ENCODE data around the gene ADAM12.

- TF ChIP-seq POLR2AphosphoS5 (IDR thresholded peaks at IDR 0.05): no peak
- TF ChIP-seq CTCF (IDR thresholded peaks at IDR 0.05): no peak
- TF ChIP-seq EP300 (IDR thresholded peaks at IDR 0.05): no peak
These were observed 17.0 kb upstream of the ADAM12 start for GRCh38 chr10:126405239-126405775.

Measured in sigmoid colon (tissue), 4 donors.